AG04450 (cell line): ENCODE data around the gene VSIG2. TPM values are rescaled to one million over a fixed set of nuclear protein-coding genes. Genes with fewer than 3 reads are reported as not detected.

Experiments
- CTCF ChIA-PET: fragments of 300-600, 350-600 bp; formaldehyde crosslinking; extraction: SDS; loops from one replicate; lab custom pipeline; 2022; ENCODE audit warnings: antibody characterized with exemption, inconsistent platforms; lab: Charles Lee
- POLR2A ChIA-PET: fragments of 350-600 bp; formaldehyde crosslinking; extraction: SDS; loops from one replicate; lab custom pipeline; 2021; ENCODE audit warnings: antibody characterized with exemption, inconsistent platforms; lab: Yijun Ruan, JAX
- DNase-seq: peaks from one replicate; pipeline ENCODE4 v3.0.0-alpha.2; 2011; ENCODE audit warnings: low read depth, low spot score
- H3K27ac ChIP-seq: one replicate; pipeline ENCODE4 v1.5.1; 2012; ENCODE audit warnings: low read depth, low read length, control low read depth
- H3K27me3 ChIP-seq: one replicate; pipeline ENCODE4 v1.6.0; 2012; ENCODE audit warnings: low read length; ENCODE audit not compliant: control insufficient read depth, insufficient read depth
- H3K4me3 ChIP-seq: 2 replicates; pipeline ENCODE4 v1.5.1; 2011; ENCODE audit warnings: mild to moderate bottlenecking, low read depth, low read length, control low read depth
- H3K9me3 ChIP-seq: 2 replicates; pipeline ENCODE4 v1.5.1; 2012; ENCODE audit warnings: low read length; ENCODE audit not compliant: control insufficient read depth, insufficient read depth
- CTCF ChIP-seq: IDR thresholded peaks from 2 replicates; pipeline ENCODE4 v1.5.1; 2011; ENCODE audit warnings: low read depth, low read length, control low read depth, inconsistent platforms
- polyA plus RNA-seq: library from polyadenylated mRNA; depleted of rRNA; stranded (reverse); fragments of >200 nt; gene quantifications from 2 replicates; pipeline ENCODE4 v1.2.3, GENCODE V29; 2011

VSIG2 gene
- polyA plus RNA-seq, 1 experiment: not detected

GRCh38 chr11:124749912-124750311 lies 2.1 kb downstream of the VSIG2 start:
- Histone ChIP-seq H3K27me3 (peaks cover 8% of the 10 kb centered on the region), H3K4me3 (no peak overlapping the region), H3K9me3 (peaks cover 3% of the 10 kb centered on the region; the same call in 1 of the 2 replicates), H3K27ac (no peak overlapping the region)
- no peak for DNase-seq
- CTCF ChIA-PET: interaction anchor here (1.2 to 1.7 kb wide), 2 partner anchors 10 to 14 kb away, joined by 4 to 7 read pairs; partner anchors contain the start of gene NRGN
- POLR2A ChIA-PET: no interaction called here
- TF ChIP-seq CTCF: no peak

- H3K4me3 ChIP-seq: no peak overlapping the region
- DNase-seq: no peak
- peaks cover 8% of the 10 kb centered on the region for H3K27me3 ChIP-seq
- ChIA-PET CTCF (interaction anchor here (0.9 to 2.1 kb wide), 5 partner anchors 9 to 79 kb away, joined by 4 to 10 read pairs (median 7); partner anchors contain the start of gene NRGN), POLR2A (interaction anchor here (0.6 kb wide), 1 partner anchor 88 kb away, joined by 3 read pairs; no protein-coding TSS in a partner anchor)
- no peak overlapping the region for H3K27ac ChIP-seq
- no peak for TF ChIP-seq CTCF
- peaks cover 3% of the 10 kb centered on the region; the same call in 1 of the 2 replicates for H3K9me3 ChIP-seq
Observed at GRCh38 chr11:124748481-124749343, 3.3 kb downstream of the VSIG2 start.

GRCh38 chr11:124748100-124748418 lies 4.0 kb downstream of the VSIG2 start:
- TF ChIP-seq CTCF: no peak
- no peak for DNase-seq
- Histone ChIP-seq H3K9me3 (peaks cover 3% of the 10 kb centered on the region; the same call in 1 of the 2 replicates), H3K27ac (no peak overlapping the region), H3K4me3 (no peak overlapping the region), H3K27me3 (peaks cover 8% of the 10 kb centered on the region)
- CTCF ChIA-PET: interaction anchor here (0.9 to 2.1 kb wide), 5 partner anchors 8 to 79 kb away, joined by 4 to 10 read pairs (median 7); partner anchors contain the start of gene NRGN
- POLR2A ChIA-PET: interaction anchor here (0.6 kb wide), 1 partner anchor 88 kb away, joined by 3 read pairs; no protein-coding TSS in a partner anchor

GRCh38 chr11:124747406-124748099 lies 4.5 kb downstream of the VSIG2 start:
- peaks cover 8% of the 10 kb centered on the region for H3K27me3 ChIP-seq
- no peak overlapping the region for H3K4me3 ChIP-seq
- peaks cover 3% of the 10 kb centered on the region; the same call in 1 of the 2 replicates for H3K9me3 ChIP-seq
- POLR2A ChIA-PET: interaction anchor here (0.6 to 1.2 kb wide), 2 partner anchors 74 to 89 kb away, joined by 3 to 5 read pairs; partner anchors contain the start of genes SIAE and SPA17
- no peak for DNase-seq
- H3K27ac ChIP-seq: peak overlapping the region; percentile 21
- no peak for TF ChIP-seq CTCF
- CTCF ChIA-PET: interaction anchor here (1.0 to 2.1 kb wide), 6 partner anchors 8 to 103 kb away, joined by 7 to 10 read pairs (median 8); no protein-coding TSS in a partner anchor
